IMR-90 (cell line): Measurements from ENCODE around the gene GADL1. TPM values are rescaled to one million over a fixed set of nuclear protein-coding genes. Genes with fewer than 3 reads are reported as not detected.

Source experiments
- ATAC-seq: fragments of 200-7000 bp; cut with Tn5 transposase; 2 replicates; pipeline ENCODE4 v1.9.1; 2020; ENCODE audit warnings: low read depth, mild to moderate bottlenecking, moderate library complexity
- BruUV-seq: library from RNA; stranded (reverse); fragments of 400-500 nt; replicated peaks from 2 replicates; lab custom pipeline; 2021; lab: Mats Ljungman, UMichigan
- CTCF ChIA-PET: fragments of 300-600 bp; formaldehyde crosslinking; extraction: SDS; loops from one replicate; lab custom pipeline; 2021; ENCODE audit warnings: antibody characterized with exemption; lab: Yijun Ruan, JAX
- POLR2A ChIA-PET: fragments of 300-600 bp; sonication (Branson Sonifier 250); formaldehyde crosslinking; loops from one replicate; lab custom pipeline; 2022; ENCODE audit warnings: antibody characterized with exemption; ENCODE audit not compliant: unreplicated experiment; lab: Charles Lee
- DNase-seq: peaks from one replicate; pipeline ENCODE4 v3.0.0; 2013
- H2AFZ ChIP-seq: replicated peaks from 2 replicates; pipeline ENCODE3; 2013; ENCODE audit warnings: low read length, mild to moderate bottlenecking; ENCODE audit not compliant: poor library complexity
- H2AK5ac ChIP-seq: 2 replicates; pipeline ENCODE4 v1.6.1; 2013; ENCODE audit warnings: low read depth, low read length, inconsistent platforms
- H2AK9ac ChIP-seq: replicated peaks from 2 replicates; pipeline ENCODE3; 2013; ENCODE audit warnings: mild to moderate bottlenecking, low read depth, low read length, moderate library complexity; ENCODE audit not compliant: poor library complexity
- H2BK120ac ChIP-seq: 2 replicates; pipeline ENCODE4 v1.6.1; 2013; ENCODE audit warnings: low read depth, low read length, inconsistent platforms
- H2BK15ac ChIP-seq: 3 replicates; pipeline ENCODE4 v1.6.1; 2013; ENCODE audit warnings: low read depth, low read length, inconsistent platforms
- H2BK20ac ChIP-seq: 2 replicates; pipeline ENCODE4 v1.6.1; 2013; ENCODE audit warnings: low read depth, mild to moderate bottlenecking, inconsistent platforms, low read length, moderate library complexity
- H2BK5ac ChIP-seq: 2 replicates; pipeline ENCODE4 v1.6.1; 2013; ENCODE audit warnings: mild to moderate bottlenecking, low read depth, low read length, inconsistent platforms; ENCODE audit not compliant: poor library complexity, severe bottlenecking
- H3K14ac ChIP-seq: replicated peaks from 2 replicates; pipeline ENCODE4 v1.6.1; 2013; ENCODE audit warnings: low read depth, low read length, inconsistent platforms
- H3K18ac ChIP-seq: 2 replicates; pipeline ENCODE4 v1.6.1; 2013; ENCODE audit warnings: low read depth, low read length, control low read depth
- H3K23ac ChIP-seq: 2 replicates; pipeline ENCODE4 v1.6.1; 2013; ENCODE audit warnings: low read depth, low read length, inconsistent platforms
- H3K27ac ChIP-seq: 2 replicates; pipeline ENCODE4 v1.5.1; 2013; ENCODE audit warnings: mild to moderate bottlenecking, control low read depth, low read length; ENCODE audit not compliant: insufficient read depth
- H3K27me3 ChIP-seq: 2 replicates; pipeline ENCODE4 v1.6.1; 2013; ENCODE audit warnings: low read length; ENCODE audit not compliant: control insufficient read depth, insufficient read depth
- H3K36me3 ChIP-seq: 2 replicates; pipeline ENCODE4 v1.6.1; 2013; ENCODE audit warnings: low read length, mixed read lengths; ENCODE audit not compliant: control insufficient read depth, insufficient read depth
- H3K4ac ChIP-seq: 2 replicates; pipeline ENCODE4 v1.6.1; 2013; ENCODE audit warnings: low read depth, low read length, inconsistent platforms
- H3K4me1 ChIP-seq: 2 replicates; pipeline ENCODE4 v1.6.1; 2013; ENCODE audit warnings: low read length, mixed read lengths; ENCODE audit not compliant: control insufficient read depth, insufficient read depth
- H3K4me2 ChIP-seq: 2 replicates; pipeline ENCODE4 v1.6.1; 2013; ENCODE audit warnings: low read depth, mild to moderate bottlenecking, control low read depth, low read length, moderate library complexity
- H3K4me3 ChIP-seq: 2 replicates; pipeline ENCODE4 v1.5.1; 2013; ENCODE audit warnings: low read depth, mild to moderate bottlenecking, control low read depth, low read length, moderate library complexity; ENCODE audit not compliant: insufficient read depth
- H3K56ac ChIP-seq: 2 replicates; pipeline ENCODE4 v1.6.1; 2013; ENCODE audit warnings: low read length, inconsistent platforms; ENCODE audit not compliant: insufficient read depth; ENCODE audit errors: extremely low read depth
- H3K79me1 ChIP-seq, 2 experiments: 2 replicates each; pipeline ENCODE4 v1.6.1; 2013; ENCODE audit warnings: low read length in 2 of 2, inconsistent platforms in 1 of 2, low read depth in 1 of 2
- H3K9ac ChIP-seq: 2 replicates; pipeline ENCODE4 v1.6.1; 2013; ENCODE audit warnings: low read depth, low read length, control low read depth
- H3K9me1 ChIP-seq: 2 replicates; pipeline ENCODE4 v1.6.1; 2013; ENCODE audit warnings: low read length, inconsistent platforms; ENCODE audit not compliant: insufficient read depth
- H3K9me3 ChIP-seq: 2 replicates; pipeline ENCODE4 v1.6.1; 2013; ENCODE audit warnings: low read length; ENCODE audit not compliant: control insufficient read depth, insufficient read depth
- H4K20me1 ChIP-seq: 2 replicates; pipeline ENCODE4 v1.6.1; 2013; ENCODE audit warnings: low read length, inconsistent platforms; ENCODE audit not compliant: insufficient read depth
- H4K5ac ChIP-seq: 2 replicates; pipeline ENCODE4 v1.6.1; 2013; ENCODE audit warnings: mild to moderate bottlenecking, low read depth, low read length, control low read depth
- H4K8ac ChIP-seq, 2 experiments: 2 replicates each; pipeline ENCODE4 v1.6.1; 2013; ENCODE audit warnings: low read depth in 2 of 2, low read length in 2 of 2, control low read depth in 1 of 2, inconsistent platforms in 1 of 2
- H4K91ac ChIP-seq: 2 replicates; pipeline ENCODE4 v1.6.1; 2013; ENCODE audit warnings: low read depth, low read length, inconsistent platforms; ENCODE audit not compliant: insufficient read depth
- BHLHE40 ChIP-seq: fragments of 150-350 bp; IDR thresholded peaks from 2 replicates; pipeline ENCODE4 v1.6.1; 2016; ENCODE audit warnings: mild to moderate bottlenecking, low read depth, low read length
- CEBPB ChIP-seq: IDR thresholded peaks from 2 replicates; pipeline ENCODE4 v1.6.1; 2012; ENCODE audit warnings: low read depth, low read length, improper control_type of control experiment
- CHD1 ChIP-seq: IDR thresholded peaks from 2 replicates; pipeline ENCODE4 v1.6.1; 2012; ENCODE audit warnings: low read depth, low read length, improper control_type of control experiment
- FOS ChIP-seq: fragments of 150-350 bp; IDR thresholded peaks from 2 replicates; pipeline ENCODE4 v1.6.1; 2016; ENCODE audit warnings: low read depth, low read length
- MAFK ChIP-seq: IDR thresholded peaks from 2 replicates; pipeline ENCODE4 v1.6.1; 2012; ENCODE audit warnings: low read depth, low read length, improper control_type of control experiment
- MAZ ChIP-seq: IDR thresholded peaks from 2 replicates; pipeline ENCODE4 v1.6.1; 2012; ENCODE audit warnings: low read depth, mild to moderate bottlenecking, low read length, improper control_type of control experiment, moderate library complexity, borderline replicate concordance
- MXI1 ChIP-seq: IDR thresholded peaks from 2 replicates; pipeline ENCODE4 v1.6.1; 2012; ENCODE audit warnings: low read depth, mild to moderate bottlenecking, low read length, moderate library complexity, borderline replicate concordance
- NFE2L2 ChIP-seq: fragments of 150-350 bp; IDR thresholded peaks from 2 replicates; pipeline ENCODE4 v1.6.1; 2016; ENCODE audit warnings: low read depth, mild to moderate bottlenecking, low read length
- POLR2A ChIP-seq: IDR thresholded peaks from 2 replicates; pipeline ENCODE4 v1.6.1; 2012; ENCODE audit warnings: mild to moderate bottlenecking, low read depth, low read length
- RAD21 ChIP-seq: IDR thresholded peaks from 2 replicates; pipeline ENCODE4 v1.6.1; 2012; ENCODE audit warnings: low read length, improper control_type of control experiment
- RCOR1 ChIP-seq: IDR thresholded peaks from 2 replicates; pipeline ENCODE4 v1.6.1; 2012; ENCODE audit warnings: mild to moderate bottlenecking, low read length, improper control_type of control experiment; ENCODE audit not compliant: insufficient replicate concordance
- RFX5 ChIP-seq: IDR thresholded peaks from 2 replicates; pipeline ENCODE4 v1.8.0; 2012; ENCODE audit warnings: low read depth, mild to moderate bottlenecking, low read length, moderate library complexity
- SMC3 ChIP-seq: fragments of 150-350 bp; IDR thresholded peaks from 2 replicates; pipeline ENCODE4 v1.6.1; 2016; ENCODE audit warnings: low read depth, mild to moderate bottlenecking, antibody characterized with exemption, low read length, moderate library complexity
- WGBS, 2 experiments: methylation state at CpG; one replicate each; pipeline versions ENCODE4 v1.1.5 to v1.1.7; 2013; ENCODE audit warnings: missing lambda C conversion rate in 2 of 2; ENCODE audit not compliant: insufficient read length in 1 of 2; ENCODE audit errors: extremely low coverage in 2 of 2; 5-methylcytosine and 5-hydroxymethylcytosine counted together
- dilution Hi-C: fragments of 300-500 bp; cut with HindIII; formaldehyde crosslinking; loops from one replicate; pipeline ENCODE4 v1.14.3; 2018; ENCODE audit warnings: low sequenced_read_pairs; ENCODE audit not compliant: unreplicated experiment
- in situ Hi-C: fragments of 300-500 bp; cut with MboI; formaldehyde crosslinking; loops from 3 replicates; pipeline ENCODE4 v1.14.3; 2019; ENCODE audit warnings: low sequenced_read_pairs, inconsistent platforms, mixed read lengths
- intact Hi-C: fragments of 100-400 bp; cut with micrococcal nuclease; formaldehyde crosslinking; loops from 2 replicates; pipeline ENCODE4 v1.10.0; 2022
- polyA plus RNA-seq, 3 experiments: library from polyadenylated mRNA; depleted of rRNA; stranded (reverse); fragments of >200 nt; gene quantifications; 2 replicates each; pipeline ENCODE4 v1.2.3, GENCODE V29; 2012; ENCODE audit warnings: low replicate concordance in 1 of 3
- total RNA-seq: library from RNA; depleted of rRNA; stranded (reverse); fragments of >200 nt; gene quantifications from 2 replicates; pipeline ENCODE4 v1.2.3, GENCODE V29; 2012
- TF ChIP-seq, protein P1 (sequence below): fragments of 150-350 bp; IDR thresholded peaks from 2 replicates; pipeline ENCODE4 v1.6.1; 2017; ENCODE audit warnings: mild to moderate bottlenecking, antibody characterized with exemption, low read length, low read depth
- TF ChIP-seq, protein P2 (sequence below): fragments of 150-350 bp; IDR thresholded peaks from 2 replicates; pipeline ENCODE4 v1.6.1; 2016; ENCODE audit warnings: low read depth, mild to moderate bottlenecking, low read length, moderate library complexity, borderline replicate concordance
- TF ChIP-seq, protein P3 (sequence below): conservative IDR thresholded peaks from 2 replicates; pipeline ENCODE4 v1.5.1; 2012; ENCODE audit warnings: mild to moderate bottlenecking, low read depth, low read length, improper control_type of control experiment

The GADL1 gene
- total and polyA plus RNA-seq, 2 of the 4 experiments (the other 2 are of a cell fraction) = not detected

DNA sequence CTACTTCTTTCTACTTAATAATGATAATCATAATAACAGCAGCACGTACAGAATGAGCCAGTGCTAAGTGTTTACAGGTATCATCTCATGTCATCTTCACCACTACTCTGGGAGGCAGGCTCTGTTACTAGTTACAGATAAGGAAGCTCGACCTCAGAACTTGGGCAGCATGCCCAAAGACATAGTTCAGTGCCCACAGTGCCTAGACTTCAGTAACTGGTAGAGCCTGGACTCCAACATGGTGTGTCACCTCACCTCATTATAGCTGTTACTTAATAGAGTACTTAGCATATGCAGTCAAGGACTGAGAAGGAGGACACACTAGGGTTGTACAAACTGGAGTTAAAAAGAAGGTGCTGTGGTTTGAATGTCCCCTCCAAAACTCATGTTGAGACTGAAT lies 7.6 kb downstream of the GADL1 start:
- no peak for TF ChIP-seq RCOR1
- TF ChIP-seq POLR2A = no peak
- no peak for TF ChIP-seq RFX5
- TF ChIP-seq, protein P1, sequence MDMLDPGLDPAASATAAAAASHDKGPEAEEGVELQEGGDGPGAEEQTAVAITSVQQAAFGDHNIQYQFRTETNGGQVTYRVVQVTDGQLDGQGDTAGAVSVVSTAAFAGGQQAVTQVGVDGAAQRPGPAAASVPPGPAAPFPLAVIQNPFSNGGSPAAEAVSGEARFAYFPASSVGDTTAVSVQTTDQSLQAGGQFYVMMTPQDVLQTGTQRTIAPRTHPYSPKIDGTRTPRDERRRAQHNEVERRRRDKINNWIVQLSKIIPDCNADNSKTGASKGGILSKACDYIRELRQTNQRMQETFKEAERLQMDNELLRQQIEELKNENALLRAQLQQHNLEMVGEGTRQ = no peak
- no peak for TF ChIP-seq MXI1
- TF ChIP-seq SMC3 = no peak
- TF ChIP-seq BHLHE40 = no peak
- no peak for TF ChIP-seq CEBPB
- TF ChIP-seq RAD21 = no peak
- TF ChIP-seq, protein P2, sequence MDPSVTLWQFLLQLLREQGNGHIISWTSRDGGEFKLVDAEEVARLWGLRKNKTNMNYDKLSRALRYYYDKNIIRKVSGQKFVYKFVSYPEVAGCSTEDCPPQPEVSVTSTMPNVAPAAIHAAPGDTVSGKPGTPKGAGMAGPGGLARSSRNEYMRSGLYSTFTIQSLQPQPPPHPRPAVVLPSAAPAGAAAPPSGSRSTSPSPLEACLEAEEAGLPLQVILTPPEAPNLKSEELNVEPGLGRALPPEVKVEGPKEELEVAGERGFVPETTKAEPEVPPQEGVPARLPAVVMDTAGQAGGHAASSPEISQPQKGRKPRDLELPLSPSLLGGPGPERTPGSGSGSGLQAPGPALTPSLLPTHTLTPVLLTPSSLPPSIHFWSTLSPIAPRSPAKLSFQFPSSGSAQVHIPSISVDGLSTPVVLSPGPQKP = no peak
- no peak for TF ChIP-seq FOS
- no peak for TF ChIP-seq MAZ
- no peak for TF ChIP-seq CHD1
- no peak for TF ChIP-seq NFE2L2
- TF ChIP-seq, protein P3, sequence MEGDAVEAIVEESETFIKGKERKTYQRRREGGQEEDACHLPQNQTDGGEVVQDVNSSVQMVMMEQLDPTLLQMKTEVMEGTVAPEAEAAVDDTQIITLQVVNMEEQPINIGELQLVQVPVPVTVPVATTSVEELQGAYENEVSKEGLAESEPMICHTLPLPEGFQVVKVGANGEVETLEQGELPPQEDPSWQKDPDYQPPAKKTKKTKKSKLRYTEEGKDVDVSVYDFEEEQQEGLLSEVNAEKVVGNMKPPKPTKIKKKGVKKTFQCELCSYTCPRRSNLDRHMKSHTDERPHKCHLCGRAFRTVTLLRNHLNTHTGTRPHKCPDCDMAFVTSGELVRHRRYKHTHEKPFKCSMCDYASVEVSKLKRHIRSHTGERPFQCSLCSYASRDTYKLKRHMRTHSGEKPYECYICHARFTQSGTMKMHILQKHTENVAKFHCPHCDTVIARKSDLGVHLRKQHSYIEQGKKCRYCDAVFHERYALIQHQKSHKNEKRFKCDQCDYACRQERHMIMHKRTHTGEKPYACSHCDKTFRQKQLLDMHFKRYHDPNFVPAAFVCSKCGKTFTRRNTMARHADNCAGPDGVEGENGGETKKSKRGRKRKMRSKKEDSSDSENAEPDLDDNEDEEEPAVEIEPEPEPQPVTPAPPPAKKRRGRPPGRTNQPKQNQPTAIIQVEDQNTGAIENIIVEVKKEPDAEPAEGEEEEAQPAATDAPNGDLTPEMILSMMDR = no peak
- no peak for TF ChIP-seq MAFK
- intact Hi-C loops (no loop called here), in situ Hi-C loops (no loop called here), dilution Hi-C loops (no loop called here)
- no peak overlapping the region for H2BK15ac ChIP-seq
- WGBS, 2 experiments = no CpG with 5 or more reads among the region's 2 CpGs
- no peak overlapping the region for H3K56ac ChIP-seq
- BruUV-seq = no TSS peak
- H4K5ac ChIP-seq = no peak overlapping the region
- no peaks in the 10 kb centered on the region for H3K79me1 ChIP-seq
- no peak overlapping the region for H3K4me3 ChIP-seq
- H3K27ac ChIP-seq = no peak overlapping the region
- H4K8ac ChIP-seq = no peak overlapping the region
- H2AK5ac ChIP-seq = no peak overlapping the region
- no peak overlapping the region for H3K23ac ChIP-seq
- no peaks in the 10 kb centered on the region for H3K4me1 ChIP-seq
- no peak overlapping the region for H3K9ac ChIP-seq
- H3K36me3 ChIP-seq = no peaks in the 10 kb centered on the region
- ChIA-PET CTCF (no interaction called here), POLR2A (no interaction called here)
- no peak overlapping the region for H3K18ac ChIP-seq
- no peaks in the 10 kb centered on the region for H4K20me1 ChIP-seq
- no peak overlapping the region for H4K91ac ChIP-seq
- no peak overlapping the region for H3K4me2 ChIP-seq
- H2BK20ac ChIP-seq = no peak overlapping the region
- no peaks in the 10 kb centered on the region for H3K9me1 ChIP-seq
- H3K4ac ChIP-seq = no peak overlapping the region
- H2BK120ac ChIP-seq = no peak overlapping the region
- H2BK5ac ChIP-seq = no peak overlapping the region
- H3K14ac ChIP-seq = no peak overlapping the region
- H2AFZ ChIP-seq = no peak overlapping the region
- DNase-seq (no peak), ATAC-seq (no peak)
- H3K9me3 ChIP-seq = no peaks in the 10 kb centered on the region
- H2AK9ac ChIP-seq = no peak overlapping the region
- peaks cover 7% of the 10 kb centered on the region for H3K27me3 ChIP-seq
